ENCODE measurements around the gene CDK10. TPM values are rescaled to one million over a fixed set of nuclear protein-coding genes. Genes with fewer than 3 reads are reported as not detected.
"Not testable (repeated sequence)": the region's sequence is repeated elsewhere in the genome, so short reads cannot be mapped to it uniquely, and the experiment has no call there.

CDK10 gene
- total and polyA plus RNA-seq, 2 experiments from 2014 or later = 76.3 to 142 TPM

GRCh38 chr16:89687092-89687940, 827 bp downstream of the CDK10 start:
- Histone ChIP-seq H3K4me1 (ENCODE audit: low read depth) (peaks cover 7% of the 10 kb centered on the region), H3K4me3 (peak overlapping the region; percentile 83), H3K9me3 (ENCODE audit: low read depth) (no peaks in the 10 kb centered on the region), H3K27ac (peak overlapping the region; percentile 80), H3K36me3 (peaks cover 2% of the 10 kb centered on the region), H3K27me3 (no peaks in the 10 kb centered on the region)
- no peak for TF ChIP-seq CTCF (IDR thresholded peaks at IDR 0.05; ENCODE audit: low read depth, low read length)
- peak in 1 of 2 donors; percentile 28 for DNase-seq (ENCODE audit: low read depth in 1 of 2, low spot score in 1 of 2)

DNA sequence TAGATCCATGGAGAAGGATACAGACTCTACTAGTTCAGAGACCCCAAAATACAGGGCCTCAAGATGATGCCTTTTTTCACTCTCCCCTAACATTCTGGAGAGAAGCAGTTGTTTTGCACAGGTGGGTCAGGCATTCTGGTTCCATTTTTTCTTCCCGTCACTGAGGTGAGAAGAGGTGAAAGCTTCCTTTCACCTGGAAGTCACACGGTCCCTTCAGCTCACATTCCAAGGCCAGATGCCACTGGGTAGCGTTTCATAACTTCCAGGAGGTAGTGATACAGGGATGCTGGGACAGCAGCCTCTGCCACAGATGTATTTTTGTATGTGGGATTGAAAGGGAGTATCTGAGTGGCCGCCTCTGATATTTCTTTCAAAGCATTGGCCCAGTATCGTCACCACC, 1.9 kb downstream of the CDK10 start:
- no peak for TF ChIP-seq CTCF (IDR thresholded peaks at IDR 0.05; ENCODE audit: low read depth, low read length)

DNA sequence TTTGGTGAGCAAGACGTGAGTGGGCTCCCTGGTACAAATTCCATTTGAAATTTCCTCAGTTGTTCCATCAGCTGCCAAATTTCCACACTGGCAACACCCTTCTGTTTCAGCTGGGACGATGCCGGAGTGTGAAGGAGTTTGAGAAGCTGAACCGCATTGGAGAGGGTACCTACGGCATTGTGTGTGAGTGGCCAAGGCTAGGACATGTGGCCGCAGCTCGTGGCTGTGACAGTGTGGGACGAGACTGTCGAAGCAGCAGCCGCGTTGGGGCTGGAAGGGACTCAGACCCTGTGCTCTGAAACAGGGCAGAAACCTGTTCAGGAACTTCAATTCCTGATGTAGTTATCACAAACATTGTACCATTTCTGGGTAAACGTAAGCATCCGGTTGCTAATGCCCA, 2.7 kb downstream of the CDK10 start:
- Histone ChIP-seq H3K4me3 (no peak overlapping the region), H3K4me1 (ENCODE audit: low read depth) (peaks cover 7% of the 10 kb centered on the region), H3K27ac (no peak overlapping the region), H3K27me3 (no peaks in the 10 kb centered on the region), H3K9me3 (ENCODE audit: low read depth) (no peaks in the 10 kb centered on the region), H3K36me3 (peaks cover 8% of the 10 kb centered on the region)
- no peak for DNase-seq (ENCODE audit: low read depth in 1 of 2, low spot score in 1 of 2)
- no peak for TF ChIP-seq CTCF (IDR thresholded peaks at IDR 0.05; ENCODE audit: low read depth, low read length)

More for the DNA sequence above, 1.9 kb downstream of the CDK10 start:
- no peaks in the 10 kb centered on the region for H3K9me3 ChIP-seq (ENCODE audit: low read depth)
- peaks cover 5% of the 10 kb centered on the region for H3K36me3 ChIP-seq
- H3K27ac ChIP-seq = no peak overlapping the region
- H3K27me3 ChIP-seq = no peaks in the 10 kb centered on the region
- DNase-seq (ENCODE audit: low read depth in 1 of 2, low spot score in 1 of 2) = no peak
- H3K4me1 ChIP-seq (ENCODE audit: low read depth) = peaks cover 7% of the 10 kb centered on the region
- no peak overlapping the region for H3K4me3 ChIP-seq

- not testable (repeated sequence) for H3K4me1 ChIP-seq (ENCODE audit: low read depth); H3K27ac ChIP-seq; H3K4me3 ChIP-seq; H3K27me3 ChIP-seq; H3K36me3 ChIP-seq; DNase-seq (ENCODE audit: low read depth in 1 of 2, low spot score in 1 of 2); H3K9me3 ChIP-seq (ENCODE audit: low read depth)
Observed at GRCh38 chr16:89689621-89690020, 3.1 kb downstream of the CDK10 start.

GRCh38 chr16:89690392-89690901, 4.0 kb downstream of the CDK10 start:
- Histone ChIP-seq H3K9me3 (ENCODE audit: low read depth) (no peaks in the 10 kb centered on the region), H3K4me1 (ENCODE audit: low read depth) (peaks cover 7% of the 10 kb centered on the region), H3K27me3 (no peaks in the 10 kb centered on the region), H3K27ac (no peak overlapping the region), H3K4me3 (no peak overlapping the region), H3K36me3 (peaks cover 8% of the 10 kb centered on the region)
- DNase-seq (ENCODE audit: low read depth in 1 of 2, low spot score in 1 of 2) = no peak
- no peak for TF ChIP-seq CTCF (IDR thresholded peaks at IDR 0.05; ENCODE audit: low read depth, low read length)

All from cardiac muscle cell (in vitro differentiated cells and primary cell).